ENCODE results near the gene HGD.
"Not testable (repeated sequence)": the region's sequence is repeated elsewhere in the genome, so short reads cannot be mapped to it uniquely, and the experiment has no call there.

Gene HGD

DNA sequence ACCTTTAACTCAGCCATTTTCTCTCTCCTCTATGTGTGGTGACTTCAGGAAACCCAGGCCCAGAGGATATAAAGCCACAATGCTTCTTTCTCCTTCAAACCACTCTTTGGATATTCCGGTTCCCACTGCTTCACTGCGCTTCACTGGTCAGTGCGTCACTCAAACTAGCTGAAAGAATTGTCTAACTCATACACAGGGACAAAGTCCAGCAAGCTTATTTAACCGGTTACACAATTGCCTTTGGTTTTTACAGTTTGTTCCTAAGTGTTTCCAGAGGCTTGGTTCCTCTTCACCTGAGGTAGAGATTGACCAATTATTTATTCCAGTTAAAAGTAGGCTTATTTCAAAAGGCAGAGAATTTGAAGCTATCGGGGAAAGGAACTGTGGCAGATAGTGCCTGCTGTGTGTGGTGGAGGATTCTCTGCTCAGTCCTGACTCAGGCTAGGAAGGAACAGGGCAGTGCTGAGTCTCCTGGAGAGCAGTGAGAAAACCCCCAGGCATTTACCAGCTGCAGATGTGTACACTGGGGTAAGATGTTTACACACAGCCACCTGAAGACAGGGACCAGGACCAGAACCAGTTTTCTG lies at the start of gene HGD:
Gene HGD, minus strand, starts transcription at position 145 of the 587 bp plus-strand sequence. Its CDS starts 128 bp downstream, at position 17.
- TF ChIP-seq, protein P1, sequence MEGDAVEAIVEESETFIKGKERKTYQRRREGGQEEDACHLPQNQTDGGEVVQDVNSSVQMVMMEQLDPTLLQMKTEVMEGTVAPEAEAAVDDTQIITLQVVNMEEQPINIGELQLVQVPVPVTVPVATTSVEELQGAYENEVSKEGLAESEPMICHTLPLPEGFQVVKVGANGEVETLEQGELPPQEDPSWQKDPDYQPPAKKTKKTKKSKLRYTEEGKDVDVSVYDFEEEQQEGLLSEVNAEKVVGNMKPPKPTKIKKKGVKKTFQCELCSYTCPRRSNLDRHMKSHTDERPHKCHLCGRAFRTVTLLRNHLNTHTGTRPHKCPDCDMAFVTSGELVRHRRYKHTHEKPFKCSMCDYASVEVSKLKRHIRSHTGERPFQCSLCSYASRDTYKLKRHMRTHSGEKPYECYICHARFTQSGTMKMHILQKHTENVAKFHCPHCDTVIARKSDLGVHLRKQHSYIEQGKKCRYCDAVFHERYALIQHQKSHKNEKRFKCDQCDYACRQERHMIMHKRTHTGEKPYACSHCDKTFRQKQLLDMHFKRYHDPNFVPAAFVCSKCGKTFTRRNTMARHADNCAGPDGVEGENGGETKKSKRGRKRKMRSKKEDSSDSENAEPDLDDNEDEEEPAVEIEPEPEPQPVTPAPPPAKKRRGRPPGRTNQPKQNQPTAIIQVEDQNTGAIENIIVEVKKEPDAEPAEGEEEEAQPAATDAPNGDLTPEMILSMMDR (IDR thresholded peaks at IDR 0.05; ENCODE audit: insufficient read depth, low read length, missing control alignments): no peak
- H3K4me3 ChIP-seq (ENCODE audit: low read depth, low read length): no peak within 1 kb of the TSS
- ChIA-PET POLR2A (no interaction called here), CTCF (interaction anchor here (1.1 to 1.8 kb wide), 2 partner anchors 9 to 113 kb away, joined by 3 to 11 read pairs; no protein-coding TSS in a partner anchor)
- no peak for DNase-seq (ENCODE audit: low read depth, low spot score)

DNA sequence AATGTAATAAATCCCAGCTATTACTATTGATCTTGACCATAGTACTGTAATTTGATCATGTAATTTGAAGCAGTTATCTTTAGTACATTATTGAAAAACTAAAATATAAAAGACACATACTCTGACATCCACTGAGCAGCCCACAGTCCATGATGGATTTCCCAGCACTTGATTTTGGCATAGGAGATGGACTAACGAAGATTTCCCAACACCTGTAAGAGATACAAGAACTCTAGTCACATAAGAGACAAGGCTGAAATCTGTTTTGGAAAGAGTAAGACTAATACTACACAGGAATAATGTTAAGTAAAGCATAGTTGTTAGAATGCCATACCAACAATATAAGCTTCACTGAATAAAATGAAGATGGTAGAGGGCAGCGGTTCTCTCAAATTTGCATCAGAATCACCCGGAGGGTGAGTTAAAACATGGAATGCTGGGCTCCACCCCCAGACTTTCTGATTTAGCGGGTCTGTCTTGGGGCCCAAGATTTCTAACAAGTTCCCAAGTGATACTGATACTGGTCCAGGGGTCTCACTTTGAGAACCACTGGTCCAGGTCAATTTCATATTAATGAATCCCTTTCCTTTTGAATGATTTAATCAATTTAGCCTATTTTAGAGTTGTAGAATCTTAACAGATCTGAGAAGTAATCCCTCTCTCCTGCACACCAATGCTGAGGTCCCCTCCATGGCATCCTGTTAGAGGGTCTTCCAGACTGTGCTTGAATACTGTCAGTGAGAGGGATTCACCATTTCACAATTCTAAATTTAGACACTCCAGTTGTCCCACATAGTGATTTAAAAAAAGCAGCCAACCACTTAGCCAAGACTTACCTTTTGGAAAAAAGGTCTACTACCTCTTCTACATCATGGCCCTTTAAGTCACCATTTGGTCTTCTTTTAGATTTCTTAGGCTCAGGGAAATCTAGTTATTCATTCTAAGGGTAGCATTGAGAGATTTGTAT lies 48.8 kb upstream of the HGD start:
- no peak for DNase-seq (ENCODE audit: low read depth, low spot score)
- no peak overlapping the region for H3K4me3 ChIP-seq (ENCODE audit: low read depth, low read length)
- CTCF ChIA-PET: interaction anchor here (1.3 kb wide), 1 partner anchor 28 kb away, joined by 3 read pairs; no protein-coding TSS in a partner anchor
- TF ChIP-seq, protein P1 (IDR thresholded peaks at IDR 0.05; ENCODE audit: insufficient read depth, low read length, missing control alignments): no peak
- POLR2A ChIA-PET: no interaction called here

- ChIA-PET CTCF (no interaction called here), POLR2A (no interaction called here)
- no peak overlapping the region for H3K4me3 ChIP-seq (ENCODE audit: low read depth, low read length)
- TF ChIP-seq, protein P1 (IDR thresholded peaks at IDR 0.05; ENCODE audit: insufficient read depth, low read length, missing control alignments): no peak
- DNase-seq (ENCODE audit: low read depth, low spot score): no peak
Measured at GRCh38 chr3:120726791-120727190, 44.8 kb upstream of the HGD start.

DNA sequence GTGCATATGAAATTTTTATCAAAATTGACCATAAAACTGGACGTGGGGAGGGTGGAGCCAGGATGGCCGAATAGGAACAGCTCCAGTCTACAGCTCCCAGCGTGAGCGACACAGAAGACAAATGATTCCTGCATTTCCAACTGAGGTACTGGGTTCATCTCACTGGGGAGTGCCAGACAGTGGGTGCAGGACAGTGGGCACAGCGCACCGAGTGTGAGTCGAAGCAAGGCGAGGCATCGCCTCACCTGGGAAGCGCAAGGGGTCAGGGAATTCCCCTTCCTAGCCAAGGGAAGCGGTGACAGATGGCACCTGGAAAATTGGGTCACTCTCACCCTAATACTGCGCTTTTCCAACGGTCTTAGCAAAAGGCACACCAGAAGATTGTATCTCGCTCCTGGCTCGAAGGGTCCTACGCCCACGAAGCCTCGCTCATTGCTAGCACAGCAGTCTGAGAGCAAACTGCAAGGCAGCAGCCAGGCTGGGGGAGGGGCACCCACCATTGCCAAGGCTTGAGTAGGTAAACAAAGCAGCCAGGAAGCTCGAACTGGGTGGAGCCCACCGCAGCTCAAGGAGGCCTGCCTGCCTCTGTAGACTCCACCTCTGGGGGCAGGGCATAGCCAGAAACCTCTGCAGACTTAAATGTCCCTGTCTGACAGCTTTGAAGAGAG lies 37.3 kb upstream of the HGD start:
- H3K4me3 ChIP-seq (ENCODE audit: low read depth, low read length); CTCF ChIA-PET; POLR2A ChIA-PET; DNase-seq (ENCODE audit: low read depth, low spot score): not testable (repeated sequence)

- TF ChIP-seq, protein P1 (IDR thresholded peaks at IDR 0.05; ENCODE audit: insufficient read depth, low read length, missing control alignments): no peak
- CTCF ChIA-PET: interaction anchor here (1.0 to 1.4 kb wide), 2 partner anchors 20 to 82 kb away, joined by 3 read pairs; no protein-coding TSS in a partner anchor
- POLR2A ChIA-PET: no interaction called here
Measured at GRCh38 chr3:120713262-120713661, 31.2 kb upstream of the HGD start.

DNA sequence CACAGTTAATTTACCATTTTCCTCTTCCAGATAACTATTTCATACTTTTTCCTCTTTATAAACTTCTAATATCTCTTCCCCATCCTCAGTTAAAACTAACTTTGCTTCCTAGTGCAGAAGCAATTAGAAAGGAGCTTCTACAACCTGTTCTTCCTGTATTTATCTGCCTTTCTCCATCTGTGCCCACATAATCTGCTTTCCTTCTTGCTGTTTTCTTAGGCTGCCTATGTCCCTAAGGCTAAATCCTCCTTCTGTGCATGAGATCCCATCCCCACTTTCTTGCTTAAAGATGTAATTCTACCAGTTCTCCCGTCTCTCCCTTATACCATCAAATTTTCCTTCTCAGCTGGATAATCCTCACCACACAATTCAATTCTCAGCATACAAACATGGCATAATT lies 28.3 kb upstream of the HGD start:
- TF ChIP-seq, protein P1 (IDR thresholded peaks at IDR 0.05; ENCODE audit: insufficient read depth, low read length, missing control alignments): no peak
- ChIA-PET CTCF (interaction anchor here (1.5 kb wide), 1 partner anchor 19 kb away, joined by 3 read pairs; no protein-coding TSS in a partner anchor), POLR2A (no interaction called here)
- DNase-seq (ENCODE audit: low read depth, low spot score): no peak
- no peak overlapping the region for H3K4me3 ChIP-seq (ENCODE audit: low read depth, low read length)

More at GRCh38 chr3:120713262-120713661, 31.2 kb upstream of the HGD start:
- H3K4me3 ChIP-seq (ENCODE audit: low read depth, low read length): no peak overlapping the region
- no peak for DNase-seq (ENCODE audit: low read depth, low spot score)
